ENCODE data around the gene CTAG1A. TPM values are rescaled to one million over a fixed set of nuclear protein-coding genes. Genes with fewer than 3 reads are reported as not detected.
"Not testable (repeated sequence)": the region's sequence is repeated elsewhere in the genome, so short reads cannot be mapped to it uniquely, and the experiment has no call there.

The CTAG1A gene
- polyA plus RNA-seq, 1 experiment = not detected

- DNase-seq (ENCODE audit: low read depth); H3K4me3 ChIP-seq (ENCODE audit: low read depth, low read length); CTCF ChIA-PET; POLR2A ChIA-PET; H3K36me3 ChIP-seq (ENCODE audit: control insufficient read depth, insufficient read depth, low read length); H3K27me3 ChIP-seq (ENCODE audit: control insufficient read depth, insufficient read depth, low read length): not testable (repeated sequence)
Observed at GRCh38 chrX:154611146-154611545, 26.2 kb downstream of the CTAG1A start.

- POLR2A ChIA-PET; DNase-seq (ENCODE audit: low read depth); CTCF ChIA-PET; H3K36me3 ChIP-seq (ENCODE audit: control insufficient read depth, insufficient read depth, low read length); H3K4me3 ChIP-seq (ENCODE audit: low read depth, low read length); H3K27me3 ChIP-seq (ENCODE audit: control insufficient read depth, insufficient read depth, low read length): not testable (repeated sequence)
Observed at GRCh38 chrX:154613586-154613985, 28.7 kb downstream of the CTAG1A start.

- H3K27me3 ChIP-seq (ENCODE audit: control insufficient read depth, insufficient read depth, low read length); POLR2A ChIA-PET; H3K36me3 ChIP-seq (ENCODE audit: control insufficient read depth, insufficient read depth, low read length); H3K4me3 ChIP-seq (ENCODE audit: low read depth, low read length); DNase-seq (ENCODE audit: low read depth); CTCF ChIA-PET: not testable (repeated sequence)
Observed at GRCh38 chrX:154619182-154619581, 34.2 kb downstream of the CTAG1A start, which contains the start of gene CTAG1B. Gene CTAG1B, minus strand, starts transcription at chrX:154619282. Its CDS starts 64 bp downstream, at chrX:154619218.

GRCh38 chrX:154620767-154621414 is 36.0 kb downstream of the CTAG1A start:
- H3K4me3 ChIP-seq (ENCODE audit: low read depth, low read length); CTCF ChIA-PET; DNase-seq (ENCODE audit: low read depth); H3K27me3 ChIP-seq (ENCODE audit: control insufficient read depth, insufficient read depth, low read length); H3K36me3 ChIP-seq (ENCODE audit: control insufficient read depth, insufficient read depth, low read length); POLR2A ChIA-PET: not testable (repeated sequence)

- H3K27me3 ChIP-seq (ENCODE audit: control insufficient read depth, insufficient read depth, low read length); H3K36me3 ChIP-seq (ENCODE audit: control insufficient read depth, insufficient read depth, low read length); H3K4me3 ChIP-seq (ENCODE audit: low read depth, low read length); DNase-seq (ENCODE audit: low read depth); CTCF ChIA-PET; POLR2A ChIA-PET: not testable (repeated sequence)
Observed at GRCh38 chrX:154628960-154629359, 44.0 kb downstream of the CTAG1A start.

- H3K36me3 ChIP-seq (ENCODE audit: control insufficient read depth, insufficient read depth, low read length); DNase-seq (ENCODE audit: low read depth); H3K27me3 ChIP-seq (ENCODE audit: control insufficient read depth, insufficient read depth, low read length); H3K4me3 ChIP-seq (ENCODE audit: low read depth, low read length); CTCF ChIA-PET; POLR2A ChIA-PET: not testable (repeated sequence)
Observed at GRCh38 chrX:154630949-154631348, 46.0 kb downstream of the CTAG1A start.

GRCh38 chrX:154633661-154634060 is 48.7 kb downstream of the CTAG1A start:
- DNase-seq (ENCODE audit: low read depth); CTCF ChIA-PET; POLR2A ChIA-PET; H3K4me3 ChIP-seq (ENCODE audit: low read depth, low read length); H3K27me3 ChIP-seq (ENCODE audit: control insufficient read depth, insufficient read depth, low read length); H3K36me3 ChIP-seq (ENCODE audit: control insufficient read depth, insufficient read depth, low read length): not testable (repeated sequence)

Small RNA genes within 50 kb of the gene (small RNA-seq; reads per million reads assigned to genes)
- gene AC244090.1 (ENCODE audit: insufficient read length, low read depth, low replicate concordance) = not detected
- not detected for gene AC244107.2 (ENCODE audit: insufficient read length, low read depth, low replicate concordance)

Other genes starting within 250 kb of the CTAG1A start
- 855 and 1,740 TPM in 2 replicates for gene FLNA, start 210.5 kb upstream of the CTAG1A start, polyA plus RNA-seq (2011; rRNA removed)
- 32.6 and 71.0 TPM in 2 replicates for gene EMD, start 205.8 kb upstream of the CTAG1A start, polyA plus RNA-seq (2011; rRNA removed)
- gene RPL10, start 186.8 kb upstream of the CTAG1A start, polyA plus RNA-seq (2011; rRNA removed) = 5,693 and 7,037 TPM in 2 replicates
- gene DNASE1L1, start 175.9 kb upstream of the CTAG1A start, polyA plus RNA-seq (2011; rRNA removed) = 50.3 and 63.5 TPM in 2 replicates
- 13.1 and 24.8 TPM in 2 replicates for gene TAFAZZIN, start 173.6 kb upstream of the CTAG1A start, polyA plus RNA-seq (2011; rRNA removed)
- 82.8 and 143 TPM in 2 replicates for gene ATP6AP1, start 156.5 kb upstream of the CTAG1A start, polyA plus RNA-seq (2011; rRNA removed)
- gene GDI1, start 148.0 kb upstream of the CTAG1A start, polyA plus RNA-seq (2011; rRNA removed) = 149 and 216 TPM in 2 replicates
- 74.8 and 75.0 TPM in 2 replicates for gene FAM50A, start 141.0 kb upstream of the CTAG1A start, polyA plus RNA-seq (2011; rRNA removed)
- 16.8 and 36.0 TPM in 2 replicates for gene PLXNA3, start 126.9 kb upstream of the CTAG1A start, polyA plus RNA-seq (2011; rRNA removed)
- gene LAGE3, start 105.9 kb upstream of the CTAG1A start, polyA plus RNA-seq (2011; rRNA removed) = 14.4 and 17.8 TPM in 2 replicates
- 22.1 and 33.3 TPM in 2 replicates for gene UBL4A, start 98.5 kb upstream of the CTAG1A start, polyA plus RNA-seq (2011; rRNA removed)
- gene SLC10A3, start 94.5 kb upstream of the CTAG1A start, polyA plus RNA-seq (2011; rRNA removed) = 26.8 and 45.6 TPM in 2 replicates
- 17.3 and 34.8 TPM in 2 replicates for gene FAM3A, start 68.9 kb upstream of the CTAG1A start, polyA plus RNA-seq (2011; rRNA removed)
- 57.7 and 157 TPM in 2 replicates for gene G6PD, start 38.3 kb upstream of the CTAG1A start, polyA plus RNA-seq (2011; rRNA removed)
- gene IKBKG, start 37.5 kb upstream of the CTAG1A start, polyA plus RNA-seq (2011; rRNA removed) = 22.6 and 38.8 TPM in 2 replicates
- gene CTAG1B, start 34.1 kb downstream of the CTAG1A start, polyA plus RNA-seq (2011; rRNA removed) = not detected in 2 replicates
- not detected in 2 replicates for gene CTAG2, start 68.4 kb downstream of the CTAG1A start, polyA plus RNA-seq (2011; rRNA removed)
- gene GAB3, start 165.9 kb downstream of the CTAG1A start, polyA plus RNA-seq (2011; rRNA removed) = 0.82 and 0.99 TPM in 2 replicates
- 31.5 and 33.7 TPM in 2 replicates for gene DKC1, start 177.7 kb downstream of the CTAG1A start, polyA plus RNA-seq (2011; rRNA removed)
- 14.2 and 14.7 TPM in 2 replicates for gene MPP1, start 220.4 kb downstream of the CTAG1A start, polyA plus RNA-seq (2011; rRNA removed)
- not detected in 2 replicates for gene SMIM9, start 249.5 kb downstream of the CTAG1A start, polyA plus RNA-seq (2011; rRNA removed)

All from BJ (cell line).